OCI-M1 (cell line): ENCODE measurements around the gene ADAM10.

ENCODE experiments used
- DNase-seq: peaks from one replicate; lab custom pipeline; 2025; lab: John Stamatoyannopoulos, UW

Gene ADAM10

DNA sequence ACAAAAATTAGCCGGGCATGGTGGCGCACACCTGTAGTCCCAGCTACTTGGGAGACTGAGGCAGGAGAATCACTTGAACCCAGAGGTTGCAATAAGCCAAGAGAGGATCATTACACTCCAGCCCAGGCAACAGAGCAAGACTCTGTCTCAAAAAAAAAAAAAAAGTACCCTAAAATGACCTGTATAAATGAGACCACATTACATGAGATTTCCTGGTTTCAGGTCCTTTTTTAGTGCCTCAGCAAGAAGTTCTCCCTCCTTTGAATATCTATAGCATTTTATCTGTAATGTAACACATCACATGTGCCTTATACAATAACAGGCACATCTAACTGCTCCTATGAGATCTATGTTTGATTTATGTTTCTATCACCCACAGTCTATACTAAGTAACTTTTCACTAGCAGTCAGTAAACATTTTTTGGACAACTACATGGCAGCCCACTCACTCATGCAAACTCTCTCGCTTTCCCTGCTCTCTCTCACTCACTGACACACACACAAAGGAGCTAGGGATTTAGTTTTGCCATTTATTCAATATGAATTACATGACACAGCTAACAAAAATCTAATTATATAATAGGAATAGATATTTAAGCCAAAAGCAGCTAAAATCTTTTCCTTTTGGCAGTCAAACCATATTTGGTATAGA lies 34.1 kb downstream of the ADAM10 start:
- DNase-seq = no peak

DNA sequence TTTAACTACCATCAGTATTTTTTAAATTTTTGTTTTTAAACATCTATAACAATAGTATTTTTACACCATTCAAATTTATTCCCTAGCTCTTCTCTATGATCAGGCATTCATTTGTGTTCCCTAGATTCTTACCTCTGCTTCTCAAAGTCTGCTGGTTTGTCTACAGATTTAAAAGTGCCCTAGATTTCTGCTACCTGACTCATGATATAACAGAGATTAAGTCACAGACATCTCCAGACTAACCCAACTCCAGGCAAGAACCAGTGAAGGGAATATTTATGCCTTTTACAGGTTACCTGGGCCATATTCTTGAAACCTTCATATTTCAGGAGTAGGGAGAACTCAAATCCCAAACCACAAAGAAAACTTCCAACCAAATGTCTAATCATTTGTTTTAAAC lies 38.8 kb downstream of the ADAM10 start:
- DNase-seq = no peak

DNA sequence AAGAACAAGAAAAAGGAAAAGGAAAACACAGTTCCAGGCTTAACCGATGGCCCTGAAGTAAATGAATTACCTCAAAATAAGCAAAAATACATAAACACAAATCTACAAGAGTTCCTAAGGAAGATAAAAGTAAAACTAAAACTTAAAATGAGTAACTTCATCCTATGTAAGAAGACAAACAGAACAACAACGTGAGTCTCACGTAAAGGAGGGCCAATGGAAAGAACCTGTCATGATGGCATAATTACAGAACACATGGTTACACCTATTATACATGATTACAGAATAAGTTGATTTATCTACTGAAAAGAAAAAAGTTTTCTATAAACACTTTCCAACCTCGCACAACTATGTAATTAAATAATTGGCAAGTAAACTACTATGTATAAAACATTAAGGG lies 42.1 kb downstream of the ADAM10 start:
- DNase-seq = no peak

DNA sequence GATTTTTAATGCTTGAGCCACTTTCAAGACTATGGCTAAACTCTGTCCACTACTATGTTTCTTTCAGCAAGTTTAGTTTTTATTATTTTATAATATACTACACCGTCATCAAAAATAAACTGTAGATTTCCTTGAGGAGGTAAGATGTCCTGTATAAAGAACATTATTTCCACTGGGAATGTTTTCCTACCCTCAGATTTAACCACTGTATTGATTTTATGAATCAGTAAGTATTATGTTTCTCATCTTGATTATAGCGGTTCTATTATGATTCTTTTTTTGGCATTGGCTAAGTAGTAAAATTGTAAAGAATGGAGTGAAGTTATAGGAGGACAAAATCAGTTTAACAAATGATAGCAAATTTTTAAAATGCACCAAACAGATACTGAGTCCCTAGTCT lies 44.4 kb downstream of the ADAM10 start:
- DNase-seq = no peak

DNA sequence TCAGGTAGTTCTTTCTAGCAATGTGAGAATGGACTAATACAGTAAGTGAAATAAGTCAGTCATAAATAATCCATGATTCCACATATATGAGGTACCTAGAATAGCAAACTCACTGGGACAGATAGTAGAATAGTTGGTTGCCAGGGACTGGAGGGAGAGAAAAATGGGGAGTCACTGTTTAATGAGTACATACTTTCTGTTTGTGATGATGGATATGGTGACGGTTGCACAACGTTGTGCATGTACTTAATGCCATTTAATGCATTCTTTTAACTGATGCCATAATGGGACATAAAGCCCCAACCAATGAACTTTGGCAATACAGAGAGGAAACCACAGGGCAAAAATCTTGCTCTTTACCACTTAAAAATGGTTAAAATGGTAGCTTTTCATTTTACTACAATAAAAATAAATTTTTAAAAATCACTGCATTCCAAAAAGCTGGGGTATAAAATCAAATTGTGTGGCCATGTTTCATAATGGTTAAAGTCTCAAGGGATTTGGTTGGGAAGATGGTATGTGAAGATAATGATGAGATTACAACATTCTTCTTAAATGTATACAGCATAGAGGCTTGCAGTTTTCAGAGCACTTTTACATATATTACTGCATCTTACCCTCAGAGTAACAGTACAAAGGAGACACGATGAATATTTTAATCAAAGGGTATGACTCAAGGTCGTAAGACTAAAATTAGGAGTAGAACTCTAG lies 45.2 kb downstream of the ADAM10 start:
- DNase-seq = no peak

DNA sequence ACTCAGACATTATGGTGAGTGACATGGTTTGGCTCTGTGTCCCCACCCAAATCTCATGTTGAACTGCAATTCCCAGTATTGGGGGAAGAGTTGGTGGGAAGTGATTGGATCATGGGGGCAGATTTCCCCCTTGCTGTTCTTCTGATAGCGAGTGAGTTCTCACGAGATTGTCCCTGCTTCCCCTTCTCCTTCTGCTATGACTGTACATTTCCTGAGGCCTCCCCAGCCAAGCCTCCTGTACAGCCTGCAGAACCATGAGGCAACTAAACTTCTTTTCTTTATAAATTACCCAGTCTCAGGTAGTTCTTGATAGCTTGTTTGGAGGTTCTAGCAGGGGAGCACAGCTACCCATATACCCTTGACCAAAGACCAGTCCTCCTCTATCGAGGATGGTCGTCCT lies 45.9 kb downstream of the ADAM10 start:
- no peak for DNase-seq

DNA sequence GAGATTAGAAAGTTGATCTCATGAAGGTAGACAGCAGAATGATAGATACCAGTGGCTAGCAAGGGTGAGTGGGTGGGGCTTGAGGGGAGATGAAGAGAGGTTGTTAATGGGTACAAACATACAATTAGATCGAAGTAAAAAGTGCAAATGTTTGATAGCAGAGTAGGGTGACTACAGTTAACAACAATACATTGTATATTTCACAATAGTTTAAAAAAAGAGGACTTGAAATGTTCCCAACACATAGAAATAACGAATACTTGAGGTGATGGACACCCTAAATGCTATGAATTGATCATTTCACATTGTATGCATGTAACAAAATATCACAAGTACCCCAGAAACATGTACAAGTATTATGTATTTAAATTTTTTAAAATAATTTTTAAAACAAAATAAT lies 47.3 kb downstream of the ADAM10 start:
- no peak for DNase-seq

- no peak for DNase-seq
Observed at GRCh38 chr15:58701376-58701775, 48.1 kb downstream of the ADAM10 start.

DNA sequence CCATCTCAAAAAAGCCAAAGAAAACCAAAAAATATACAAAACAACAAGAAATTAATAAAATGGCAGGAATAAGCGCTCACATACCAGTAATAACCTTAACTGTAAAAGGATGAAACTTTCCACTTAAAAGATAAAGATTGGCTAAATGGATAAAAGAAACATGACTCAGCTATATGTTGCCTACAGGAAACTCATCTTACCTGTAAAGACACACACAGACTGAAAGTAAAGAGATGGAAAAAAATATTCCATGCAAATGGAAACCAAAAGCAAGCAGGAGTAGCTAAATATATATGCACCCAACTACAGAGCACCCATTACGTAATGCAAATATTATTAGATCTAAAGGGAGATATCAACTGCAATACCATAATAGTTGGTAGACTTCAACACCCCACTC lies 49.7 kb downstream of the ADAM10 start:
- DNase-seq = no peak

DNA sequence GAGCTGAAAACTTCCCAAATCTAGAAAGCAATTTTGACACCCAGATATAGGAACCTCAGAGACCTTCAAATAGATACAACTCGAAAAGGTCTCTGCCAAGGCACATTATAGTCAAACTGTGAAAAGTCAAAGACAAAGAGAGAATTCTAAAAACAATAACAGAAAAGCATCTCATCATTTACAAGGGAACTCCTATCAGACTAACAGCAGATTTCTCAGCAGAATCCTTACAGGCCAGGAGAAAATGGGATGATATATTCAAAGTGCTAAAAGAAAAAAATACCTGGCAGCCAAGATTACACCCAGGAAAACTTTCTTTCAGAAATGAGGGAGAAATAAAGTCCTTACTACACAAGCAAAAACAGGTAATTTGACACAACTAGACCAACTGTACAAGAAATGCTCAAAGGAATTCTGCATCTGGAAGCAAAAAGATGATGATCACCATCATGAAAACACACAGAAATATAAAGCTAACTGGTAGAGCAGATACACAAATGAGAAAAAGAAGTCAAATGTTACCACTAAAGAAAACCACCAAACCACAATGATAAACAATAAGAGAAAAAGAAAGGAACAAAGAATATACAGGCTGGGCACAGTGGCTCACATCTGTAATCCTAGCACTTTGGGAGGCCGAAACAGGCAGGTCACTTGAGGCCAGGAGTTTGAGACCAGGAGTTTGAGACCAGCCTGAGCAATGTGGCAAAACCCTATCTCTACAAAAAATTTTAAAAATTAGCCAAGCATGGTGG lies 50.4 kb downstream of the ADAM10 start:
- DNase-seq = peak; percentile 58

DNA sequence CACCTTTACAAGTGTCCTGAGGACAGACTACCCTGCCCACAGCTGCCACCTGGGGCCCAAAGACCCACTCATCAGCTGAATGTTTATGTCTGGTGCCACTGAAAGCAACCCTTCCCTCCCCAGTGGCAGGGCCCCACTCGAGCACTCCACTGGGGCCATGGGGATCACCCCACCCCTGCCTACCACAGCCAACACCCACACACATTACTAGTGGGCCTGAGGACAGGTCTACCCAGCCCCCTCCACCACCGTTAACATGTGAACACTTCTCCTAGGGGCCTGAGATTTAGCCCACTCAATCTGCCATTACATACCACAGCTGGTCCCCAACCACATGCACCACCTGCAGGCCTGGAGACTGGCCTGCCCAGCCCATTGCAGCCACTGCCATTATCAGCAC lies 52.3 kb downstream of the ADAM10 start:
- DNase-seq = no peak

GRCh38 chr15:58696738-58697137 lies 52.8 kb downstream of the ADAM10 start:
- no peak for DNase-seq

- no peak for DNase-seq
Observed at GRCh38 chr15:58694641-58695398, 54.7 kb downstream of the ADAM10 start.

DNA sequence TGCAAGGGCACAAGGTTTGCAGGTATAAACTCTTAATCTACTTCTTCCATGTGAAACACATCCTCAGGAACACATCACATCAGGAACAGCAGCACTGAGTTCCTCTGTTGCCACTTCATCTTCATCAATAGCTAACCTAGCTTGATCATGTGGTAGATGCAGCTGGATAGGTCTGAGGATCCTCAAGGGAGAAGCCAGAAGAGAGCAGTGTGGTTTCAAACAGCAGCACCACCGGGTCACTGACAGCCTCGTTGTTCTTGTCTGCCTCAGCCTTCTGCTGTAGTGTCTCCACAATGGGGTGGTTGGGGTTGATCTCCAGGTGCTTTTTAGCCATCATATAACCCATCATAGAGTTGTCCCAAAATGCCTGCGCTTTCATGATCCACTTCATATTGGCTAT lies 58.8 kb downstream of the ADAM10 start:
- peak; percentile 35 for DNase-seq

DNA sequence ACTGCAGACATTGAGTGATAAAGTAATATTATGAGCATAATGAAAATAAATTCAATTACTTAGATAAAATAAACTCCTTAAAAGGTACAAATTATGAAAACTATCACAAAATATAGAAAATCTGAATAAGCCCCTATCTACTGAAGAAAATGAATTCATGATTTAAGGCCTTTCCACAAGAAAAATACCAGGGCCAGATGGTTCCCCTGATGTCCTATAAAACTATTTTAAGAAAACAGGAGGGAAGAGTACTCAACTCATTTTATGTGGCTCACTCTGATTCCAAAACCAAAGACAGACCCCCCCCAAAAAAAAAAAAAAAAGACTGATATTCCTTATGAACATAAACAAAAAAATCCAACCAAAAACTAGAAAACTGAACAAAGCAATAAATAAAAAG lies 59.9 kb downstream of the ADAM10 start:
- no peak for DNase-seq

- no peak for DNase-seq
Observed at GRCh38 chr15:58686286-58686685, 63.2 kb downstream of the ADAM10 start.

DNA sequence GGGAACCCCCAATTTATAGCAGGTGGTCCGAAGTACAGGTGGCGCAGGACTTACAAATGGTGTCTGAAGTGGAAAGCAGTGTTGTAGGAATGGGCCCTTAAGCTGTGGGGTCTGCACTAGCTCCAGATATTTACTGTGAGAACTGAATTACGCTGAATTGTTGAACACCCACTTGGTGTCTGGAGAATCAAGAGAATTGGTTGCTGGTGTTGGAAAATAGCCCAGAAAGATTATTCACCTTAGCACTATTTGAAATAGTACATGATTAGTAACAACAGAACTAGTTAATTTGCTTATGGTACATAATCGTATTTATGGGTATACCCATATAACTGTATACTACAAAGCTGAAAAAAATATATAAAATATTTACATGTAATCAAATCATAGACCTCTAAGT lies 64.8 kb downstream of the ADAM10 start:
- DNase-seq = no peak

- DNase-seq = peak; percentile 19
Observed at GRCh38 chr15:58684036-58684710, 65.3 kb downstream of the ADAM10 start.

DNA sequence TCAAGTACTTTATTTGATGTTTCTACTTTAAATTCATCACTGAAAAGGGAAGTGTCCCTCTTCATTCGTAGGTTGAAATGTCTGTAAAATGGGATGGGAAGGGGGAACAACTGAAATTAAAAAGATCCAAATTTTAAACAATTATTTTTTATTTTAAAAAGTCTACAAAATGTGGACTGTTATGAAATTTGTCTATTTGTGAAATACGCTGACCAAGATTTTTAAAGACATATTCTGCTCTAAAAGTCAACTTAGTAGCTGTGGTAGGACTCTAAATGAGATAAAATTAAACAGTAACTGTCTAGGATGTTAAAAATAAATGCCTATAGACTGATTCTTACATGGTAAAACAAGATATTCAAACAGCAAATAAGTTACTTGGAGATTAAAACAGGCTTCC lies 67.3 kb downstream of the ADAM10 start:
- DNase-seq = no peak

GRCh38 chr15:58678683-58679082 lies 70.8 kb downstream of the ADAM10 start:
- no peak for DNase-seq

DNA sequence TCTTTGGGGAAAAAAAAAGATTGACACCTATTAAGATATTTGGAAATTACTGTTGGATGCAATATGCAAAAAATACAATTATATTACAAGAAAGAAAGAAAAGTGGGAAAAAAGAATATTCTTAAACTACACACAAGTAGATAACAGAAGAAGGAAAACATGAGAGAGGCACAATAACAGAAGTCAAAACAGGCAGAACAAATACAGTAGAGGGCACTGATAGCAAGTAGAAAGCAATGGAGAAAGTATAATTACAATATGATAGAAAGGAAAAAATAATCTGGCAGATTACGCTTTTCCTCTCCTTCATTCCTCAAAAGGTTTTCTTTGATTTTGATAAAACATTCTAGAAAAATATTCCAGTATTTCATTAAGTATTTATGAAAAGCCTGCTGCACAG lies 72.1 kb downstream of the ADAM10 start:
- no peak for DNase-seq

- no peak for DNase-seq
Observed at GRCh38 chr15:58676766-58677165, 72.7 kb downstream of the ADAM10 start.
